ENCODE results near the gene STX10. TPM values are rescaled to one million over a fixed set of nuclear protein-coding genes. Genes with fewer than 3 reads are reported as not detected.

The STX10 gene
- total RNA-seq, 4 donors from 2014 or later = 71.9 to 110 (median 82.2) TPM

- no peak overlapping the region for H3K27ac ChIP-seq
- H3K4me1 ChIP-seq = no peaks in the 10 kb centered on the region
- no peaks in the 10 kb centered on the region for H3K9me3 ChIP-seq
- 86% methylated on average over 14 of the region's 40 CpGs for whole genome bisulfite sequencing
- H3K4me3 ChIP-seq = no peak overlapping the region
- H3K36me3 ChIP-seq = peaks cover 54% of the 10 kb centered on the region
- H3K27me3 ChIP-seq = no peaks in the 10 kb centered on the region
- TF ChIP-seq POLR2AphosphoS5 (IDR thresholded peaks at IDR 0.05) (no peak), POLR2A (IDR thresholded peaks at IDR 0.05) (no peak), EP300 (IDR thresholded peaks at IDR 0.05) (no peak), CTCF (IDR thresholded peaks at IDR 0.05) (no peak)
- DNase-seq (ENCODE audit: low spot score in 2 of 2) = no peak
These were observed 11.8 kb downstream of the STX10 start for GRCh38 chr19:13138171-13138915.

- H3K27me3 ChIP-seq = no peaks in the 10 kb centered on the region
- DNase-seq (ENCODE audit: low spot score in 2 of 2) = no peak
- peaks cover 54% of the 10 kb centered on the region for H3K36me3 ChIP-seq
- TF ChIP-seq EP300 (IDR thresholded peaks at IDR 0.05) (no peak), CTCF (IDR thresholded peaks at IDR 0.05) (no peak), POLR2A (IDR thresholded peaks at IDR 0.05) (no peak), POLR2AphosphoS5 (IDR thresholded peaks at IDR 0.05) (no peak)
- H3K4me1 ChIP-seq = no peaks in the 10 kb centered on the region
- H3K27ac ChIP-seq = no peak overlapping the region
- H3K4me3 ChIP-seq = no peak overlapping the region
- H3K9me3 ChIP-seq = no peaks in the 10 kb centered on the region
- 91% methylated on average over 23 of the region's 28 CpGs for WGBS
These were observed 12.8 kb downstream of the STX10 start for GRCh38 chr19:13137290-13137794.

- Histone ChIP-seq H3K4me3 (no peak overlapping the region), H3K9me3 (no peaks in the 10 kb centered on the region), H3K4me1 (peaks cover 6% of the 10 kb centered on the region), H3K27me3 (no peaks in the 10 kb centered on the region), H3K36me3 (peaks cover 50% of the 10 kb centered on the region), H3K27ac (no peak overlapping the region)
- no peak for DNase-seq (ENCODE audit: low spot score in 2 of 2)
- 94% methylated on average over 18 of the region's 60 CpGs for WGBS
- no peak for TF ChIP-seq EP300 (IDR thresholded peaks at IDR 0.05)
These were observed 14.8 kb downstream of the STX10 start for GRCh38 chr19:13135068-13136062.

- H3K9me3 ChIP-seq = no peaks in the 10 kb centered on the region
- H3K4me3 ChIP-seq = no peak overlapping the region
- no peak for DNase-seq (ENCODE audit: low spot score in 2 of 2)
- H3K27ac ChIP-seq = no peak overlapping the region
- H3K27me3 ChIP-seq = no peaks in the 10 kb centered on the region
- peaks cover 46% of the 10 kb centered on the region for H3K36me3 ChIP-seq
- no peak for TF ChIP-seq CTCF (IDR thresholded peaks at IDR 0.05)
- no peak for TF ChIP-seq POLR2A (IDR thresholded peaks at IDR 0.05)
- TF ChIP-seq POLR2AphosphoS5 (IDR thresholded peaks at IDR 0.05) = no peak
- TF ChIP-seq EP300 (IDR thresholded peaks at IDR 0.05) = no peak
- 95% methylated on average over 3 of the region's 3 CpGs for WGBS
- H3K4me1 ChIP-seq = peaks cover 6% of the 10 kb centered on the region
These were observed 15.5 kb downstream of the STX10 start for GRCh38 chr19:13134626-13135025.

- H3K36me3 ChIP-seq = peaks cover 38% of the 10 kb centered on the region
- no peak overlapping the region for H3K4me3 ChIP-seq
- no peak for DNase-seq (ENCODE audit: low spot score in 2 of 2)
- WGBS = 68% methylated on average over 12 of the region's 12 CpGs
- peaks cover 6% of the 10 kb centered on the region for H3K4me1 ChIP-seq
- no peaks in the 10 kb centered on the region for H3K9me3 ChIP-seq
- H3K27me3 ChIP-seq = no peaks in the 10 kb centered on the region
- TF ChIP-seq CTCF (IDR thresholded peaks at IDR 0.05) = no peak
- no peak for TF ChIP-seq EP300 (IDR thresholded peaks at IDR 0.05)
- no peak for TF ChIP-seq POLR2AphosphoS5 (IDR thresholded peaks at IDR 0.05)
- no peak for TF ChIP-seq POLR2A (IDR thresholded peaks at IDR 0.05)
- no peak overlapping the region for H3K27ac ChIP-seq
These were observed 16.8 kb downstream of the STX10 start for GRCh38 chr19:13133241-13133870.
